ENCODE measurements around the gene PRKG1.

DNA sequence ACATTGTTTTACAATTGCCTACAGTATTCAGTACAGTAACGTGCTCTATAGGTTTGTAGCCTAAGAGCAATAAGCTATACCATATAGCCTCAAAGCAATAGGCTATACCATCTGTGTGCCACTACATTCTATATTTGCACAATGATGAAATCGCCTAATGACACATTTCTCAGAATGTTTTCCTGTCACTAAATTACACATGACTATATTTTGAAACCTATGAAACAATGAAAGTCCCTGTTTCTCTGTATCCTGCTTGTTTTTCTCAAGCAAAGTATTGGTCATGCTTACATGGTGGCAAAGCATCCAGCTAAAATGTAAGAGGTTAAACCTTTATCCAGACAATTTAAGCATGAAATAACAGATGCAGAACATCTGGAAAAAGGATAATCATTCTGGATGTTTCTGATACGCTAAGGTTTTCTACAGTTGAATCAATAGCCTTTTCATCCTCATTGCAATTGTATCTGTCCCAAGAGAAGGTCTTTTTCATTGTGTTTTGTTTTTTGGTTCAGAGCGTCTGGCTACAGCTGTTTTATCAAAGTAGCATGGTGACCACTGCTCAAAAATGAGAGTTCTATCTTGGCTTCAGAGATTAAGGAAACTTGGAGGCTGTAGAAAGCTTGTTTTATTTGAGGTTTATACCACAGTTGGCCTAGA, 543.4 kb downstream of the PRKG1 start:
- TF ChIP-seq FOXM1 (IDR thresholded peaks at IDR 0.05; ENCODE audit: borderline replicate concordance, low read depth), result no peak
- TF ChIP-seq, protein P1, sequence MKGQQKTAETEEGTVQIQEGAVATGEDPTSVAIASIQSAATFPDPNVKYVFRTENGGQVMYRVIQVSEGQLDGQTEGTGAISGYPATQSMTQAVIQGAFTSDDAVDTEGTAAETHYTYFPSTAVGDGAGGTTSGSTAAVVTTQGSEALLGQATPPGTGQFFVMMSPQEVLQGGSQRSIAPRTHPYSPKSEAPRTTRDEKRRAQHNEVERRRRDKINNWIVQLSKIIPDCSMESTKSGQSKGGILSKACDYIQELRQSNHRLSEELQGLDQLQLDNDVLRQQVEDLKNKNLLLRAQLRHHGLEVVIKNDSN (IDR thresholded peaks at IDR 0.05), result no peak
- TF ChIP-seq, protein P2, sequence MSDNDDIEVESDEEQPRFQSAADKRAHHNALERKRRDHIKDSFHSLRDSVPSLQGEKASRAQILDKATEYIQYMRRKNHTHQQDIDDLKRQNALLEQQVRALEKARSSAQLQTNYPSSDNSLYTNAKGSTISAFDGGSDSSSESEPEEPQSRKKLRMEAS (IDR thresholded peaks at IDR 0.05), result no peak
- TF ChIP-seq TAF1 (IDR thresholded peaks at IDR 0.05; ENCODE audit: low read depth), result no peak
- no peak for TF ChIP-seq CEBPB (IDR thresholded peaks at IDR 0.05)
- TF ChIP-seq RAD21 (IDR thresholded peaks at IDR 0.05; ENCODE audit: low read depth), result no peak
- no peak for TF ChIP-seq YY1 (IDR thresholded peaks at IDR 0.05; ENCODE audit: low read depth)
- no peak for TF ChIP-seq EP300 (IDR thresholded peaks at IDR 0.05; ENCODE audit: borderline replicate concordance)

All from Ishikawa (cell line).